Measurements from ENCODE around the gene RAB6D.
"Not testable (repeated sequence)": the region's sequence is repeated elsewhere in the genome, so short reads cannot be mapped to it uniquely, and the experiment has no call there.

- TF ChIP-seq CTCF, POLR2A, POLR2AphosphoS5, EP300 (IDR thresholded peaks at IDR 0.05): not testable (repeated sequence)
These were observed 26.6 kb upstream of the RAB6D start for GRCh38 chr2:131390495-131391130.
